GM12872 (cell line): ENCODE measurements around the gene SNCA.

Experiments used
- TF ChIP-seq, protein P1 (sequence below): IDR thresholded peaks from 3 replicates; pipeline ENCODE4 v1.5.1; 2011; ENCODE audit warnings: low read depth, mild to moderate bottlenecking, low read length, moderate library complexity; ENCODE audit not compliant: insufficient read depth

The SNCA gene

DNA sequence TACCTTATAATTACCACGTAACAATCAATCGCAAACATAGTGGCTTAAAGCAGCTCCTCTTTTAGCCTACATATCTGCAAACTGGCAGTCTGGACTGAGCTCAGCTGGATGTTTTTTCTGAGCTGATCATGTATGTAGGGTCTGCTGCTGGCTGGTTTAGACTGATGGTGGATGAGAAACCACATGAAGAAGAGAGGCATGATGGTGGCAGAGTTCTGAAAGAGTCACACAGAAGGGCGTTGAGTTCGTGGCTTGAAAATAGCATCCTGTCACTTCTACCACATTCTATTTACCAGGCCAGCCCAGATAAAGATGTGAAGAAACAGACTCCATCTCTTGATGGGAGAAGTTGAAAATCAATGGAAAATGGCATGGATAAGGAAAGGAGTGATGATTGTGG is 151.3 kb downstream of the SNCA start:
- TF ChIP-seq, protein P1, sequence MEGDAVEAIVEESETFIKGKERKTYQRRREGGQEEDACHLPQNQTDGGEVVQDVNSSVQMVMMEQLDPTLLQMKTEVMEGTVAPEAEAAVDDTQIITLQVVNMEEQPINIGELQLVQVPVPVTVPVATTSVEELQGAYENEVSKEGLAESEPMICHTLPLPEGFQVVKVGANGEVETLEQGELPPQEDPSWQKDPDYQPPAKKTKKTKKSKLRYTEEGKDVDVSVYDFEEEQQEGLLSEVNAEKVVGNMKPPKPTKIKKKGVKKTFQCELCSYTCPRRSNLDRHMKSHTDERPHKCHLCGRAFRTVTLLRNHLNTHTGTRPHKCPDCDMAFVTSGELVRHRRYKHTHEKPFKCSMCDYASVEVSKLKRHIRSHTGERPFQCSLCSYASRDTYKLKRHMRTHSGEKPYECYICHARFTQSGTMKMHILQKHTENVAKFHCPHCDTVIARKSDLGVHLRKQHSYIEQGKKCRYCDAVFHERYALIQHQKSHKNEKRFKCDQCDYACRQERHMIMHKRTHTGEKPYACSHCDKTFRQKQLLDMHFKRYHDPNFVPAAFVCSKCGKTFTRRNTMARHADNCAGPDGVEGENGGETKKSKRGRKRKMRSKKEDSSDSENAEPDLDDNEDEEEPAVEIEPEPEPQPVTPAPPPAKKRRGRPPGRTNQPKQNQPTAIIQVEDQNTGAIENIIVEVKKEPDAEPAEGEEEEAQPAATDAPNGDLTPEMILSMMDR = no peak

GRCh38 chr4:89685277-89685676 is 151.7 kb downstream of the SNCA start:
- TF ChIP-seq, protein P1 = no peak

- TF ChIP-seq, protein P1 = no peak
These were observed 152.4 kb downstream of the SNCA start for GRCh38 chr4:89684536-89684935.

GRCh38 chr4:89682808-89683207 is 154.2 kb downstream of the SNCA start:
- TF ChIP-seq, protein P1 = no peak

GRCh38 chr4:89681671-89682070 is 155.3 kb downstream of the SNCA start:
- TF ChIP-seq, protein P1 = no peak

- TF ChIP-seq, protein P1 = no peak
These were observed 155.7 kb downstream of the SNCA start for GRCh38 chr4:89681219-89681618.

- TF ChIP-seq, protein P1 = no peak
These were observed 162.0 kb downstream of the SNCA start for GRCh38 chr4:89674876-89675459.
